Measurements from ENCODE around the gene CMSS1.

Gene CMSS1

GRCh38 chr3:99923873-99924272 is 106.2 kb downstream of the CMSS1 start:
- no peak overlapping the region for H3K9ac ChIP-seq (ENCODE audit: low read length)
- peaks cover 52% of the 10 kb centered on the region for H3K4me1 ChIP-seq (ENCODE audit: control insufficient read depth, insufficient read depth, low read length)
- H3K27ac ChIP-seq (ENCODE audit: low read depth, low read length): no peak overlapping the region
- no peaks in the 10 kb centered on the region for H3K9me3 ChIP-seq (ENCODE audit: control insufficient read depth, insufficient read depth, low read depth, low read length)
- no peak overlapping the region for H3K4me3 ChIP-seq (ENCODE audit: low read depth, low read length)
- no peaks in the 10 kb centered on the region for H3K36me3 ChIP-seq (ENCODE audit: control insufficient read depth, insufficient read depth, low read length)
- H3K27me3 ChIP-seq (ENCODE audit: control insufficient read depth, insufficient read depth, low read length): no peaks in the 10 kb centered on the region

DNA sequence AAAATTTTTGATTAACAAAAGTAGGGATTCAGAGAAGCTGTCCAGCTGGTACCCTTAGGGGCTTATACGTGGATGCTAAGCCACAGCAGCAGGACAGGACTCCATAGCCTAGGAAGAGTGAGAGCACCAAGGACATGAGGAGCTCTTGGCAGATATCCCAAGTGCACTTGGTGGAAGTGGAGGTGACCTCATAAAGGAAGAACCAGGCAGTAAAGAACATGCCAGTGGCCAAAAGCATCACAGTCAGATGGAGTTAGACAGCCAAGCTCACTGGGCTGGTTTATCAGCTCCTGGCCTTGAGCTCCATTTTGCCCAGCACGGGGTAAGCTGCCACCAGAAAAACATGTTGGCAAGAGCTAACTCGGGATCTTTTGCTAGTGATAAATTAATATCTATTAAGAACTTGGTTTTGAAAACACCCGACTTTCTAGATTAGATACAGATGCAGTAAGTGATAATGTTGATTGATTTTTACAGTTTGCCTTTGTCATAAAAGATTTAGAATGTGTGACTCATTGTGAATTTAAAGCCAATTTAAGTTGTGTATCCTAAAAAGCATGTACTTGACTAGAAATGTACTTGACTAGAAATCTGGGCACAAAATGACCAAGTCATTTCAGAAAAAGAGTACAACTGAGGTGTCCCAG is 108.0 kb downstream of the CMSS1 start:
- Histone ChIP-seq H3K9ac (ENCODE audit: low read length) (no peak overlapping the region), H3K4me1 (ENCODE audit: control insufficient read depth, insufficient read depth, low read length) (peaks cover 53% of the 10 kb centered on the region), H3K9me3 (ENCODE audit: control insufficient read depth, insufficient read depth, low read depth, low read length) (no peaks in the 10 kb centered on the region), H3K36me3 (ENCODE audit: control insufficient read depth, insufficient read depth, low read length) (no peaks in the 10 kb centered on the region), H3K4me3 (ENCODE audit: low read depth, low read length) (no peak overlapping the region), H3K27me3 (ENCODE audit: control insufficient read depth, insufficient read depth, low read length) (no peaks in the 10 kb centered on the region), H3K27ac (ENCODE audit: low read depth, low read length) (peak overlapping the region; percentile 29; the same call in 1 of the 2 replicates)

GRCh38 chr3:99927671-99928457 is 110.2 kb downstream of the CMSS1 start:
- Histone ChIP-seq H3K27ac (ENCODE audit: low read depth, low read length) (peak overlapping the region; percentile 43; the same call in 1 of the 2 replicates), H3K9ac (ENCODE audit: low read length) (no peak overlapping the region), H3K36me3 (ENCODE audit: control insufficient read depth, insufficient read depth, low read length) (no peaks in the 10 kb centered on the region), H3K4me3 (ENCODE audit: low read depth, low read length) (peak overlapping the region; percentile 30; the same call in 1 of the 2 replicates), H3K4me1 (ENCODE audit: control insufficient read depth, insufficient read depth, low read length) (peaks cover 51% of the 10 kb centered on the region), H3K9me3 (ENCODE audit: control insufficient read depth, insufficient read depth, low read depth, low read length) (no peaks in the 10 kb centered on the region), H3K27me3 (ENCODE audit: control insufficient read depth, insufficient read depth, low read length) (no peaks in the 10 kb centered on the region)

DNA sequence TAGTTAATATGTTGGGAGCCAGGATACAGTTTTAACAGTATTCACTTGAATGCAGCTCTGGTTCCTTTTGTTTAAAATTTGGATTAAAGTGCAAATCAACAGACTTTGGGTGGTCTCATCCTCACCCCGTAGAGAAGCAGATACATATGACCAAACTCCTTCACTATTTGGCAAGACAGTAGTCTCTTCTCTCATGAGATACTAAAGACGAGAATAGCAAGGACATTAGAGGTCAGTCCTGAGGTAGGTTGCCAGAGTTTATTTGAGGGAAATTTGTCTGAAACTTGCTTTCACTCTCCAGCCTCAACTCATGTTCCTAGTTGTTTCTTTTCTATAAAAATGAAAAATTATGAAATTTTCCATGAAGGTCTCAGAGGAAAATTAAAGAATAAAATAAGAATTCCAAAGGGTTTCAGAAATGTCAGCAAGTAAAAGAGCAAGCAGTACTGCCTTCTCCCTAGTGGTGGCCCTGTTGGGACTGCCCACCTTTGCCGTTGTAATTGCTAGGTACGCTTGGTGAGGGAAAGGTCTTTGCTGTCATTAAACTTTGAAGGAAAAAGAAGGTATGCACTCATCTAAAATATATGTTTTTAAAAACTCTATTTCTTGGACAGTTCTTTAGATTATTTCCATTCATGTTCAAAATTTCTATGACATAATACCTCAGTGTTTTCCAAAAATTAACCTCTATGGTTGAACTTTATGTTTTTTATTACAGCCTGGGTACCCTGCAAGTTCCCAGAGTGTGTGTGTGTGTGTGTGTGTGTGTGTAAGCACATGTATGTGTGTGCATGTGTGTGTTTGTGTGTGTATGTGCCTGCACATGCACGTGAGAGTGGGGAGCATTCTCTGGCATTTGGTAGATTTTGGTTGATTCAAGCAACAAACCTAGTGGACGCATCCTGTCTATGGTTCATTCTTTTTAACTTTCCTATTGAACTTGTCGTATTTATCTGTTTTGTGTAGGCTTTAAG is 111.4 kb downstream of the CMSS1 start:
- H3K9ac ChIP-seq (ENCODE audit: low read length): no peak overlapping the region
- no peak overlapping the region for H3K4me3 ChIP-seq (ENCODE audit: low read depth, low read length)
- no peak overlapping the region for H3K27ac ChIP-seq (ENCODE audit: low read depth, low read length)
- H3K36me3 ChIP-seq (ENCODE audit: control insufficient read depth, insufficient read depth, low read length): no peaks in the 10 kb centered on the region
- H3K4me1 ChIP-seq (ENCODE audit: control insufficient read depth, insufficient read depth, low read length): peaks cover 51% of the 10 kb centered on the region
- H3K27me3 ChIP-seq (ENCODE audit: control insufficient read depth, insufficient read depth, low read length): no peaks in the 10 kb centered on the region
- H3K9me3 ChIP-seq (ENCODE audit: control insufficient read depth, insufficient read depth, low read depth, low read length): no peaks in the 10 kb centered on the region

DNA sequence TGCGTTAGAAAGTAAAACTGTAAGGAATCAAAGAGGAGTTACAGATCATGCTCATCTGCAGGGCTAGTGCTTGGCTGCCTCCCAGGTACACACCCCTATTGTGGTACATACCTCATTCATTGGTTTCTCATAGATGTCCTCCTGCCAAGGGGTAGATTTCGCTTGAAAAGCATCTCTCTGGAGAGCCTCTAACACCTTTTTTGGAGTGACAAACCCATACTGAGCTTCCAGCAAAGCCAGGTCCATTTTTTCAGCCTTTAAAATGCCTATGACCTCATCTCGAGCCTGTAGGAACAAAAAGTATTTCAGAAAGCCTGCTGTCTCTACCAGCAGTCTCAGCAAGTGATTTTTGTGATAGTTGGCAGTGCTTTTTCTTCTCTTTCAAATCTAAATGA is 112.1 kb downstream of the CMSS1 start:
- Histone ChIP-seq H3K36me3 (ENCODE audit: control insufficient read depth, insufficient read depth, low read length) (no peaks in the 10 kb centered on the region), H3K27me3 (ENCODE audit: control insufficient read depth, insufficient read depth, low read length) (no peaks in the 10 kb centered on the region), H3K27ac (ENCODE audit: low read depth, low read length) (no peak overlapping the region), H3K9me3 (ENCODE audit: control insufficient read depth, insufficient read depth, low read depth, low read length) (no peaks in the 10 kb centered on the region), H3K4me1 (ENCODE audit: control insufficient read depth, insufficient read depth, low read length) (peaks cover 51% of the 10 kb centered on the region), H3K4me3 (ENCODE audit: low read depth, low read length) (no peak overlapping the region), H3K9ac (ENCODE audit: low read length) (no peak overlapping the region)

GRCh38 chr3:99931059-99931458 is 113.4 kb downstream of the CMSS1 start:
- Histone ChIP-seq H3K4me3 (ENCODE audit: low read depth, low read length) (no peak overlapping the region), H3K9me3 (ENCODE audit: control insufficient read depth, insufficient read depth, low read depth, low read length) (no peaks in the 10 kb centered on the region), H3K27me3 (ENCODE audit: control insufficient read depth, insufficient read depth, low read length) (no peaks in the 10 kb centered on the region), H3K27ac (ENCODE audit: low read depth, low read length) (no peak overlapping the region), H3K36me3 (ENCODE audit: control insufficient read depth, insufficient read depth, low read length) (no peaks in the 10 kb centered on the region), H3K4me1 (ENCODE audit: control insufficient read depth, insufficient read depth, low read length) (peaks cover 43% of the 10 kb centered on the region), H3K9ac (ENCODE audit: low read length) (no peak overlapping the region)

- no peak overlapping the region for H3K4me3 ChIP-seq (ENCODE audit: low read depth, low read length)
- H3K9ac ChIP-seq (ENCODE audit: low read length): no peak overlapping the region
- H3K27me3 ChIP-seq (ENCODE audit: control insufficient read depth, insufficient read depth, low read length): no peaks in the 10 kb centered on the region
- H3K27ac ChIP-seq (ENCODE audit: low read depth, low read length): no peak overlapping the region
- H3K36me3 ChIP-seq (ENCODE audit: control insufficient read depth, insufficient read depth, low read length): no peaks in the 10 kb centered on the region
- peaks cover 28% of the 10 kb centered on the region for H3K4me1 ChIP-seq (ENCODE audit: control insufficient read depth, insufficient read depth, low read length)
- H3K9me3 ChIP-seq (ENCODE audit: control insufficient read depth, insufficient read depth, low read depth, low read length): no peaks in the 10 kb centered on the region
Measured at GRCh38 chr3:99933971-99934750, 116.5 kb downstream of the CMSS1 start.

GRCh38 chr3:99934975-99935797 is 117.5 kb downstream of the CMSS1 start:
- H3K4me1 ChIP-seq (ENCODE audit: control insufficient read depth, insufficient read depth, low read length): peaks cover 19% of the 10 kb centered on the region
- no peak overlapping the region for H3K9ac ChIP-seq (ENCODE audit: low read length)
- H3K27me3 ChIP-seq (ENCODE audit: control insufficient read depth, insufficient read depth, low read length): no peaks in the 10 kb centered on the region
- no peak overlapping the region for H3K4me3 ChIP-seq (ENCODE audit: low read depth, low read length)
- H3K9me3 ChIP-seq (ENCODE audit: control insufficient read depth, insufficient read depth, low read depth, low read length): no peaks in the 10 kb centered on the region
- H3K36me3 ChIP-seq (ENCODE audit: control insufficient read depth, insufficient read depth, low read length): no peaks in the 10 kb centered on the region
- no peak overlapping the region for H3K27ac ChIP-seq (ENCODE audit: low read depth, low read length)

GRCh38 chr3:99938270-99938911 is 120.7 kb downstream of the CMSS1 start:
- Histone ChIP-seq H3K9ac (ENCODE audit: low read length) (no peak overlapping the region), H3K9me3 (ENCODE audit: control insufficient read depth, insufficient read depth, low read depth, low read length) (no peaks in the 10 kb centered on the region), H3K4me3 (ENCODE audit: low read depth, low read length) (no peak overlapping the region), H3K36me3 (ENCODE audit: control insufficient read depth, insufficient read depth, low read length) (no peaks in the 10 kb centered on the region), H3K4me1 (ENCODE audit: control insufficient read depth, insufficient read depth, low read length) (peaks cover 9% of the 10 kb centered on the region), H3K27me3 (ENCODE audit: control insufficient read depth, insufficient read depth, low read length) (no peaks in the 10 kb centered on the region), H3K27ac (ENCODE audit: low read depth, low read length) (no peak overlapping the region)

All from HUES6 (cell line).